ENCODE results near the gene CD164.

The CD164 gene

GRCh38 chr6:109381747-109382575 is at the start of gene CD164:
Gene CD164 (minus strand): TSS chr6:109382467. CDS start chr6:109382378, 89 bp downstream.
- DNase-seq (ENCODE audit: low read depth), result peak; percentile 84

- no peak for DNase-seq (ENCODE audit: low read depth)
These were observed 47.2 kb upstream of the CD164 start for GRCh38 chr6:109429496-109429895.

DNA sequence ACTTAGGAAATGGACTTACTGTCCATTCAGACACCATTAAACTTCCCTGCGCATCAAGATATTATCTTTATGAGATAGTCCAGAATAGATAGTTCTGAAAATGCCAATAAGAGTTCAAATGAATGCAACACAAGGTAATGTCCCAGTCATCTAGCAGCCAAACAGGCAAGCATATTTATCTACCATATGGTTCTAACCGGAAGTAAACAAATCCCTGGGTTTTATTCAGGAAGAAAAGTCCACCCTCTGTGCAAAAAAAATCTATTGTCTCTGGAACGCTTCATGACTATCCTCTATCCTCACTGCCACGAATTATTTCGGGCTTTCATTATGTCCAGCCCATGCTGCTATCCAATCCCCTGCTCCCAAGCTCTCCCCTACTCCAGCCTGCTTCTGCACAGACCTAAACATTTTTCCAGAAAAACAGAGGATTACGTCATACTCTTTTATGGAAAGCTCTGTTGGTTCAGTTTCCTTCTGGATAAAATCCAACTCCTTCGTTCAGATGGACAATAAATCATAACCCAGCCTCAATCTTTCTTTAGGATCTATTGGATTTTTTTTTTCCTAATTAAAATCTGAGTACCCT is 46.7 kb upstream of the CD164 start:
- no peak for DNase-seq (ENCODE audit: low read depth)

DNA sequence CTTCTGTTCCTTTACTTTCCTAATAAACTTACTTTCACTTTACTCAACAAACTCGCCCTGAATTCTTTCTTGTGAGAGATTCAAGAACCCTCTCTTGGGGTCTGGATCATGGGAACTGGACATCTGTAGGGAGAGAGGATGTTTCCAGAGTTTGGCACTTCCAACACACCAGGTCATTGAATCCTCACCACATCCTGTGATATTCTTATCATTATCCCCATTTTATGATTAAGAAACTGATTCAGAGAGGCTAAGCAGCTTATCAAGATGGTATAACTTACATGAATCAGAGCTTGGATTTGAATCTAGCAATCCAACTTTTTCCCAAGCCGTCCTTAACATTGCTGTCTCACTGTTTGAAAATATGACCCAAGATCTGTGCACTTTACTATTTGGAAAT is 42.7 kb upstream of the CD164 start:
- no peak for DNase-seq (ENCODE audit: low read depth)

- DNase-seq (ENCODE audit: low read depth), result no peak
These were observed 38.9 kb upstream of the CD164 start for GRCh38 chr6:109421184-109421583.

- DNase-seq (ENCODE audit: low read depth), result no peak
These were observed 38.5 kb upstream of the CD164 start for GRCh38 chr6:109420751-109421150.

- no peak for DNase-seq (ENCODE audit: low read depth)
These were observed 35.4 kb upstream of the CD164 start for GRCh38 chr6:109417646-109418045.

GRCh38 chr6:109411034-109411433 is 28.8 kb upstream of the CD164 start:
- DNase-seq (ENCODE audit: low read depth), result no peak

DNA sequence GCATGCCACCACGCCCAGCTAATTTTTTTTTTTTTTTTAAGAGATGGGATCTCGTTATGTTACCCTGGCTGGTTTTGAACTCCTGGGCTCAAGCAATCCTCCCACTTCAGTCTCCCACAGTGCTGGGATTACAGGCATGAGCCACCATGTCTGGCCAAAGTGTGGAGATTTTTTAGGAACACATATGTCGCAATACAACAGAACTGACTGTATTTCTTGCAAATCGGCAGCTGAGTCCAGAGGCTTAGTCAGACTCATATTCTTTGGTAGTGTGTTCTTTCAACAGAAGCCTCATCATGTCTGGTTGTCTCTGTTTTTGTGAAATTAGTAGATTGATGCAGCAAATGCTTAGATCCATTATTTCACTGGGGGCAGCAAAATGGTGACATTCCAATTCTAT is 23.9 kb upstream of the CD164 start:
- DNase-seq (ENCODE audit: low read depth), result no peak

- DNase-seq (ENCODE audit: low read depth), result no peak
These were observed 14.8 kb upstream of the CD164 start for GRCh38 chr6:109397020-109397419.

DNA sequence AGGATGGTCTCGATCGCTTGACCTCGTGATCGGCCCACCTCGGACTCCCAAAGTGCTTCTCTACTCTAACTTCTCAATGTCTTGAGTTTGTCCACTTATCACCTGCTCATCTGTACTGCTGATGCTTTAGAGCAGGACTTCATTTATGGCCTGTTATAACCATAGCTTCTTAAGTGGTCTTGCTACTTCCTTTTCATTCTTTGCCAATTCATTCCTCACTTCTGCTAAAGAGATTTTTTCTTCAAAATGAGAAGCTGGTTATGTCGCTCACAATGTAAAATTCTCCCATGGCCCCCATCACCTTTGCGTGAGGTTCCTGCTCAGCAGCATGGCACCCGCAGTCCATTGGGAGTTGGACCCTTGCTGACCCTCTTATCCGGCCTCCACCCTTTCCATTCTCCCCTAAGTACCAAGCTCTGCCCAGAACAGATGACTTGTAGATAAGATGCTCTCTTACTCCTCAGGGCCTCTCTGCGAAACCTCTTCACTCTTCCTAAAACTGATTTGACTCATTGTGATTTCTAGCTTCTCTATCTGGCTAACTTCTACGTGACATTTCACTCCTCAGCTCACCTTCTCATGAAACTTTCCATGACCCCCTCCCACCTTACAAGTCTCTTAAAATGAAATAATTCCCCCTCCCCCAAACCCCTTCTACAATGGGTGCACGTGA is 13.9 kb upstream of the CD164 start:
- no peak for DNase-seq (ENCODE audit: low read depth)

DNA sequence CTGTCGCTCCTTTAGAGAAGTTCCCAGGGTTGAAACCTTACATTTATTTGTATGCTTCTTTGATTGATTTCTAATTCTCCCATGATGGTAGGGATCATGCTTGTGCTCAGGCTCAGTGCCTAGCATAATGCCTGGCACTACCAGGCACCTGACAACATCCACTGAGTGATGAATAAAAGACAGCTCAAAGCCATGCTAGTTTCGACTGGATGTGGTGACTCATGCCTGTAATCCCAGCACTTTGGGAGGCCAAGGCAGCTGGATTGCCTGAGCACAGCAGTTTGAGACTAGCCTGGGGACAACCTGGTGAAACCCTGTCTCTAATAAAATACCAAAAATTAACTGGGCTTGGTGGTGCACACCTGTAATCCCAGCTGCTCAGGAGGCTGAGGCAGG is 11.6 kb upstream of the CD164 start:
- no peak for DNase-seq (ENCODE audit: low read depth)

DNA sequence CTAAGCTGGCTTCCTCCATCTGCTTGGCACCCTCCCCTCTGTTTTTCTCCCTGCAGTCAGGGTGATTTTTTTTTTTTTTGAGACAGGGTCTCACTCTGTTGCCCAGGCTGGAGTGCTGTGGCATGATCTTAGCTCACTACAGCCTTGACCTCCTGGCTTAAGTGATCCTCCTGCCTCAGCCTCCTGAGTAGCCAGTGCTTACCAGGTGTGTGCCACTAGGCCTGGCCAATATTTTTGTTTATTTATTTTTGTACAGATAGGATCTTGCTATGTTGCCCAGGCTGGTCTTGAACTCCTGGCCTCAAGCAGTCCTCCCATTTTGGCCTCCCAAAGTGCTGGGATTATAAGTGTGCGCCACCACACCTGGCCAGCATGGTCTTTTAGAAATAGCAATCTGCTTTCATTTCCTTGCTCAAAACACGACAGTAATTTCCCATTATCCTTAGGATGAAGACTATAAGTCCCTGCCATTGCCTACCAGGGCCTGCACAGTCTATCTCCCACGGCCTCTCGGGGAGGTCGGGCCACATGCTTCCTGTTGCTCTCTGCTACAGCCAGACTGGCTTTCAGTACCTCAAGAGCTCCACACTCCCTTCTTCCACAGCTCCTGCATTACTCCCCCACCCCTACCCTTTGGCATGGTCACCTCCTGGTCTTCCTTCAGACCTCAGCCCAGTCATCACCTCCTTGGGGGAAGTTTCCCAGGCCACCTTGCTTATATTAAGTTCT is 11.1 kb upstream of the CD164 start:
- DNase-seq (ENCODE audit: low read depth), result no peak

DNA sequence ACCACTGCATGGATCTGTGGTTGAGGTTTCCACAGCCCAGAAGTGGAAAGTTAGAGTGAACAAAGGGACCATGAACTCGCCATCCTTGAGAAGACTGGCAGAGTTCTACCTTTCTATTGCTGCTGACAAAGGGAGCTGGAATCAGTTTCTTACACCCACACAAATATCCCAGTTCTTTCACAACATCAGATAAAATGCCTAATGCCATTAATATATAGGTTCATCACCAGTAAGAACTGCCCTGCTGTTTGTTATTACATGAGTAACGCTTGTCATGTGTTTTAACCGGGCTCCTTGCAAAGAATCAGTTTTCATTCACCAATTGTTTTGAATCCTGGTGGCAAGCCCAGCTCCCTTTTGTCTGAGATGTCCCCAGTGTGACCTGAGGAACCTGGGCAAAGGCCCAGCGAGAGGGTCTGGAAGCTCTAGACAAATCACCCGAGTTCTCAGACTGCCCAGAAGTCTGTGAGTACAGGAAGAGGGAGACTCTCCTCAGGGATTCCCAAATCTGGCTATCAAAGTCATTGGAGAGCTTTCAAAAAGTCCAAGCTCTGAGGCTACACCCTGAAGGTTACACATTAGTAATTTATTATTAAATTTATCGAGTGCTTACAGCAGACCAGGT is 7.5 kb upstream of the CD164 start:
- no peak for DNase-seq (ENCODE audit: low read depth)

GRCh38 chr6:109388265-109388664 is 6.0 kb upstream of the CD164 start:
- DNase-seq (ENCODE audit: low read depth), result no peak

GRCh38 chr6:109383438-109383940 is 1.2 kb upstream of the CD164 start:
- DNase-seq (ENCODE audit: low read depth), result no peak

DNA sequence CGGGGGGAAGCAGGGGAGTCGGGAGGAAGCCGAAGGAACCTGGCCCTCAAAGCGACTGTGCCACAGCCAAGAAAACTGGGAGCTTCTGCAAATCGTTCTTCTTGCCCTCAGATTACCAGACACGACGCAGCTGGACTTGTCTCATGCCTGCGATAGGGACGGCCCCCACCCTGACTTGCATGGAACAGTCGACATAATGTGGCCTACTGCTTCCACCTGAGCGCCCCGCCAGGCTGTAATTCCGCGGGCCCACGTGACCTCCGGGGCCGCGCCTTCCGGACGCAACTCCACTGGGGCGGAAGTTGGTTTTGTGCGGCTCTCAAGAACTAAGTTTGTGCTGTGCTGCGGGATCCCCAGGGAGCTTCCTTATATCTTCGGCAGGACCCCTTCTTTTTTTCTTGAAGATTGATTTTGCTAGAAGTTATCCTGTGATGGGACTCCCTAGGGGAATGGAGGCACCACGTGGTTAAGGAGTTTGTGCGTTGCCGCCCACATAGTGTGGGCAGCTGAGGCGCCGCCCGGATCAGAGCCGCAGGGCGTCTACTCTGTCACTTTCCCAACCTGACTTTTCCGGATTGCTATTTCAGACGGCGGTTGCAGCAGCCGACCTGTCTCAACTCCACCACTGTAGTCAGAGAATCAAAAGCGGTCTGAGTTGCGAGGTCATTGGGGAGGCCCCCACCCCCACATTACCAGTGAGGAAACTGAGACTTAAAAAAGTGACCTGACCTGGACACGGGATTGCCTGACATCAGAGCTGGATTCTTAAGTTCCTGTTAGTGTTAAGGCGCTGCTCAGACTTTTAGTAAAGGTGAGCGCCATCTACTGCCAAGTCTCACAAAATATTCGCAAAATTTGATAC is 540 bp upstream of the CD164 start:
- DNase-seq (ENCODE audit: low read depth), result peak; percentile 76

DNA sequence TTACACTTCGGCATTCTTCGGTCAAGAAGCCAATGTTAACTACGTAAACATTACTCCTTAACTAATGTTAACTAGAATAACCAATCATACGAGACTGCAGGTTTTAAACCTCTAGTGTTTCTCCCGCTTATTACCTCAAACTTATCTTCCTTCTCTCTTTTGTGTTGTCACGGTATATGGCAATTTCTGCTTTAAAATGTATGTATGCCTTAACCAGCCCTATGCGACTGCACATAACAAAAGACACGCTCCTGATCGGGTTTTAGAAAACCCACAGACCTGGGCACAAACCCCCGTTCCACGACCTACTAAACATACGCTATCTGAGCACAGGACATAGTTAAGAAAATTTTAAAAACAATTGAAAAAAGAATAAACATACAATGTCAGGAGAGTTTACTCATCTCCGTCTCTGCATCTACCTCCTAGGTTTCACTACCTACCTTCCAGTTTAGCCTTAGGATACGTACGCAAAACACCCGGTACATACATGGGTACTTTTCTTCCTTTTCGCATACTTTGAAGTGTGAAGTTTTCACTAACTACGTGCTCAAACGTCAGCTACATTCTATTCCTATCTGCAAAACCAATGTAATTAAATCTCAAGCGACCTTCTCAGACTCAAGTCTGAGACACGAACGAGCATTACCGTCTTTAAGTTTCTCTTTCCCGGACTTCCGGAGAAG is 1.1 kb downstream of the CD164 start:
- DNase-seq (ENCODE audit: low read depth), result no peak

- DNase-seq (ENCODE audit: low read depth), result no peak
These were observed 2.6 kb downstream of the CD164 start for GRCh38 chr6:109379711-109380110.

DNA sequence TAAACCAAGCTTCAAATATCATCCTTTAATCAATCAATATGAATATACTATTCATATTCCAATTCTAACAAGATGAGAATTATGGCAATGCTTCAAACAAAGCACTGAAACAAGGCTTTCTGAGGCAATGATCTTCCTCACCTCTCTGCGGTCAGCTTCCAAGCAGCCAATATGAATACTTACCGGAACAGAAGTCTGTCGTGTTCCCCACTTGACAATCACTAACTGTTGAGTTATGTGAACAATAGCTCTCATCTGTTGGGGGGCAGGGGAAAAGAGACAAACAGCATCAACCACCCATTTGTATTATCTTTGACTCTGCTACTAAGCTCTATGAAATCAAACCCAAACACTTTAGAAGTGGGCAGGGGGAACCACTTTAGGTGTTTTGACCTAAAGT is 4.5 kb downstream of the CD164 start:
- no peak for DNase-seq (ENCODE audit: low read depth)

All from stimulated activated CD8-positive, alpha-beta memory T cell treated with anti-CD3 and anti-CD28 coated beads, Interleukin-7, amount 100 ng/mL, for 24 hours (primary cell).